Measurements from ENCODE around the gene COA5. TPM values are rescaled to one million over a fixed set of nuclear protein-coding genes. Genes with fewer than 3 reads are reported as not detected.

Gene COA5
- total and polyA plus RNA-seq, 4 donors: 9.7 to 42.0 (median 19.5) TPM

DNA sequence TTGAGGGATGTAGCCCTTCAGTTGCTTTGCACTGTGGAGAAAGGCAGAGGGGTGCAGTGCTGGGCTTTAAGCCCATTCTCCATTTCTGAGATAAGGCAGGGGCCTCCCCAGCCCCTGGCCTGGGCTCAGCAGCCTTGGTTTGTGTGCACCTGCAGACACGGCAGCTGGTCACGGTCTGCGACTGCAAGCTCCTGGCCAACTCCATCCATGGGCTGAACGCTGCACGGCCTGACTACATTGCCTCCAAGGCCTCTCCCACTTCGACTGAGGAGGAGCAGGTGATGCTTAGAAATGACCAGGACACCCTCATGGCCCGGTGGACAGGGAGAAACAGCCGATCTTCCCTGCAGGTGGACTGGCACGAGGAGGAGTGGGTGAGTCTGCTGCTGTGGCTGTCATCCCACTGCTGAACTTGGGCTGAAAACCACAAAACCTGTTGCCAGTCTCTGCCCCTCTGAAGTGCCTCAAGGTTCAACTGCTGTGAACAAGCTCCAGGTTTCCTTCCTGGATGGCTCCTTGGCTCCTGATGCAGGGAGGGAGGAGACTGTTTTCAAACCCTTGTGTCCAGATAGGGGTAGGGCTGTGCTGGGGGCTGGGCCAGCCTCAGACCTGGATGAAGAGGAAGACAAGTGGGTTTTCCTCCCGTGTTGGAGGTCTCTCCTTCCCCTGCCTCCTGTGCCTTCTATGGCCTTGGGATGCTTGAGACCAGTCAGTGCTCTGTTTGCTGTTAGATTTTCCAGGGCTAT, 54.0 kb downstream of the COA5 start (continued):
- TF ChIP-seq EGR1 (IDR thresholded peaks at IDR 0.05; ENCODE audit: low read depth in 2 of 2) (no peak), TAF1 (conservative IDR thresholded peaks at IDR 0.05) (no peak), ATF3 (IDR thresholded peaks at IDR 0.05) (no peak)

DNA sequence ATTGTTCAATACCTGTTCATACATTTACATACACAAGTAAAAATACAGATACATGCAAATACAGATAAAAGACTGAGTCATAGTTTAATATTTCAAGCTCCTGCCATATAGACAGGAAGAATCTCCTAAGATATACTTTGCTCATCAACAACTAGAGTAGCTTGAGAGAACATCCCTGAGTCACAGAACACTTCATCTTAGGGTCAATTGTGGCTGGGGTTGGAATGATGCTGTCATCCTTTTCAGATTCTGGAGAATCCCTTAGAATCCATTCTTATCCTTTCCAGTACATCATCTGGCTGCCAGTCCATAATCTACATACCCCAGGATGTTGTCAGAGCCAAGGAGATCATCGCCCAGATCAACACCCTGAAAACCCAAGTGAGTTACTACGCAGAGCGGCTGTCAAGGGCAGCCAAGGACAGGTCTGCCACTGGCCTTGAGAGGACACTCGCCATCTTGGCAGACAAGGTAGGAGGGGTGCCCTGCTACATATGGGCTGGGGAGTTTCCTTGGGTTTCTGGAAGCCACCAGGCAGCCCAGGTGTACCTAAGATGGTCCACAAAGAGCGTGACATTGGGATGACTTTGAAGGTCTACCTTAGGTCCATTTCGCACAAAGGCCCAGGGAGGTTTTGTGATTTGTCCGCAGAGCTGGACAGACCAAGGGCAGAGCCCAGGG, 55.7 kb downstream of the COA5 start:
- Histone ChIP-seq H3K4me3 (ENCODE audit: low read depth in 1 of 3, low read length in 3 of 3) (no peak overlapping the region), H3K27me3 (ENCODE audit: control insufficient read depth in 4 of 4, insufficient read depth in 4 of 4, low read length in 3 of 4) (no peaks in the 10 kb centered on the region), H3K36me3 (ENCODE audit: control insufficient read depth in 4 of 4, insufficient read depth in 3 of 4, low read depth in 1 of 4, low read length in 3 of 4) (peaks cover 2 to 43% (median 17%) of the 10 kb centered on the region in 4 donors), H3K9ac (ENCODE audit: low read depth in 1 of 2, low read length in 2 of 2) (no peak overlapping the region), H3K27ac (ENCODE audit: low read depth in 1 of 2, low read length in 2 of 2) (no peak overlapping the region), H3K4me1 (ENCODE audit: control insufficient read depth in 4 of 4, insufficient read depth in 4 of 4, low read length in 3 of 4) (no peaks in the 10 kb centered on the region), H3K9me3 (ENCODE audit: control insufficient read depth in 4 of 4, low read length in 3 of 4) (no peaks in the 10 kb centered on the region)
- DNase-seq (ENCODE audit: low spot score): no peak
- TF ChIP-seq FOXA2 (IDR thresholded peaks at IDR 0.05) (no peak), JUND (IDR thresholded peaks at IDR 0.05) (no peak), EGR1 (IDR thresholded peaks at IDR 0.05; ENCODE audit: low read depth in 2 of 2) (no peak), RAD21 (IDR thresholded peaks at IDR 0.05) (no peak), REST (IDR thresholded peaks at IDR 0.05) (no peak), NR2F2 (IDR thresholded peaks at IDR 0.05) (no peak), HNF4A (conservative IDR thresholded peaks at IDR 0.05) (no peak), GABPA (IDR thresholded peaks at IDR 0.05 in 1 of 2, conservative IDR thresholded peaks at IDR 0.05 in 1 of 2) (no peak), HNF4G (IDR thresholded peaks at IDR 0.05) (no peak), YY1 (IDR thresholded peaks at IDR 0.05) (no peak)
- TF ChIP-seq, protein P1, sequence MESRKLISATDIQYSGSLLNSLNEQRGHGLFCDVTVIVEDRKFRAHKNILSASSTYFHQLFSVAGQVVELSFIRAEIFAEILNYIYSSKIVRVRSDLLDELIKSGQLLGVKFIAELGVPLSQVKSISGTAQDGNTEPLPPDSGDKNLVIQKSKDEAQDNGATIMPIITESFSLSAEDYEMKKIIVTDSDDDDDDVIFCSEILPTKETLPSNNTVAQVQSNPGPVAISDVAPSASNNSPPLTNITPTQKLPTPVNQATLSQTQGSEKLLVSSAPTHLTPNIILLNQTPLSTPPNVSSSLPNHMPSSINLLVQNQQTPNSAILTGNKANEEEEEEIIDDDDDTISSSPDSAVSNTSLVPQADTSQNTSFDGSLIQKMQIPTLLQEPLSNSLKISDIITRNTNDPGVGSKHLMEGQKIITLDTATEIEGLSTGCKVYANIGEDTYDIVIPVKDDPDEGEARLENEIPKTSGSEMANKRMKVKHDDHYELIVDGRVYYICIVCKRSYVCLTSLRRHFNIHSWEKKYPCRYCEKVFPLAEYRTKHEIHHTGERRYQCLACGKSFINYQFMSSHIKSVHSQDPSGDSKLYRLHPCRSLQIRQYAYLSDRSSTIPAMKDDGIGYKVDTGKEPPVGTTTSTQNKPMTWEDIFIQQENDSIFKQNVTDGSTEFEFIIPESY (IDR thresholded peaks at IDR 0.05): no peak
- WGBS: 96% methylated on average over 7 of the region's 7 CpGs

DNA sequence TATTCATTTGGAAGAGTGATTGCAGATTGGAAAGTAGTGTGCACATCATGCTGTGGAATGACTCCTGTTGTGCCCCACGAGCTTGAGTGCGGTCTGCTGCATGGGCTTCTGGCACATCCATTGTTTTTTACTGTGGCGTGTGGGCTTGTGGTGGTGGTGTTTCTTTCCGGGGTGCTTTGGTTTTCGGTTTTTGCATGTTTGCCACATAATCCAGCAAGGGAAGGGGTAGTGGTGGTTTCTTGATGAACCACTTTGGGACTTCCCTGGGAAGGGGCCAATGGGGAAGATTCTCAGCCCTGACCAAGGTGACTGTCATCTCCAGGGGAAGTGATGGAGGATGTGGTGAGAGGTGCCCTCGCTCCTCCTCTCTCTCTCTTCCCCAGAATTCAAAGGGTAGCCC, 57.0 kb downstream of the COA5 start:
- 89% methylated on average over 6 of the region's 6 CpGs for WGBS
- no peak for DNase-seq (ENCODE audit: low spot score)
- Histone ChIP-seq H3K4me3 (ENCODE audit: low read depth in 1 of 3, low read length in 3 of 3) (no peak overlapping the region), H3K27ac (ENCODE audit: low read depth in 1 of 2, low read length in 2 of 2) (no peak overlapping the region), H3K9me3 (ENCODE audit: control insufficient read depth in 4 of 4, low read length in 3 of 4) (no peaks in the 10 kb centered on the region), H3K4me1 (ENCODE audit: control insufficient read depth in 4 of 4, insufficient read depth in 4 of 4, low read length in 3 of 4) (no peaks in the 10 kb centered on the region), H3K27me3 (ENCODE audit: control insufficient read depth in 4 of 4, insufficient read depth in 4 of 4, low read length in 3 of 4) (no peaks in the 10 kb centered on the region), H3K9ac (ENCODE audit: low read depth in 1 of 2, low read length in 2 of 2) (no peak overlapping the region), H3K36me3 (ENCODE audit: control insufficient read depth in 4 of 4, insufficient read depth in 3 of 4, low read depth in 1 of 4, low read length in 3 of 4) (peaks cover 2 to 40% (median 20%) of the 10 kb centered on the region in 4 donors)
- TF ChIP-seq YY1 (IDR thresholded peaks at IDR 0.05) (no peak), SP1 (IDR thresholded peaks at IDR 0.05) (no peak), HNF4A (conservative IDR thresholded peaks at IDR 0.05) (no peak), EGR1 (IDR thresholded peaks at IDR 0.05; ENCODE audit: low read depth in 2 of 2) (no peak), FOXA2 (IDR thresholded peaks at IDR 0.05) (no peak), RAD21 (IDR thresholded peaks at IDR 0.05) (no peak), FOXA1 (IDR thresholded peaks at IDR 0.05) (no peak), HNF4G (IDR thresholded peaks at IDR 0.05) (no peak), NR2F2 (IDR thresholded peaks at IDR 0.05) (no peak), TAF1 (conservative IDR thresholded peaks at IDR 0.05) (no peak), CTCF (IDR thresholded peaks at IDR 0.05; ENCODE audit: low read depth, low read length, missing input control) (no peak), ATF3 (IDR thresholded peaks at IDR 0.05) (no peak), JUND (IDR thresholded peaks at IDR 0.05) (no peak), REST (IDR thresholded peaks at IDR 0.05) (no peak)

Measured in liver (tissue), 9 donors.